Activated CD8-positive, alpha-beta memory T cell treated with anti-CD3 and anti-CD28 coated beads, Interleukin-2, amount 50 U/mL, for 24 hours (primary cell): ENCODE measurements around the gene IPCEF1.

Source experiments
- DNase-seq: peaks from one replicate; pipeline ENCODE4 v3.0.0-alpha.2; 2020; ENCODE audit errors: extremely low read depth

IPCEF1 gene

GRCh38 chr6:154292855-154293519 is 63.6 kb downstream of the IPCEF1 start:
- DNase-seq = no peak

GRCh38 chr6:154292066-154292465 is 64.5 kb downstream of the IPCEF1 start:
- no peak for DNase-seq

GRCh38 chr6:154289818-154290508 is 66.6 kb downstream of the IPCEF1 start:
- no peak for DNase-seq

GRCh38 chr6:154285826-154286225 is 70.8 kb downstream of the IPCEF1 start:
- no peak for DNase-seq

GRCh38 chr6:154284313-154284853 is 72.2 kb downstream of the IPCEF1 start:
- DNase-seq = no peak

- DNase-seq = no peak
Measured at GRCh38 chr6:154280521-154280920, 76.1 kb downstream of the IPCEF1 start.

- no peak for DNase-seq
Measured at GRCh38 chr6:154277629-154278017, 79.0 kb downstream of the IPCEF1 start.

GRCh38 chr6:154276810-154277628 is 79.6 kb downstream of the IPCEF1 start:
- DNase-seq = no peak

GRCh38 chr6:154274168-154274567 is 82.4 kb downstream of the IPCEF1 start:
- DNase-seq = no peak

- no peak for DNase-seq
Measured at GRCh38 chr6:154268486-154268885, 88.1 kb downstream of the IPCEF1 start.

- no peak for DNase-seq
Measured at GRCh38 chr6:154267508-154268106, 89.0 kb downstream of the IPCEF1 start.

GRCh38 chr6:154266560-154267099 is 90.0 kb downstream of the IPCEF1 start:
- no peak for DNase-seq

GRCh38 chr6:154261688-154262397 is 94.8 kb downstream of the IPCEF1 start:
- DNase-seq = no peak

- DNase-seq = no peak
Measured at GRCh38 chr6:154258064-154258757, 98.4 kb downstream of the IPCEF1 start.

GRCh38 chr6:154257067-154257466 is 99.5 kb downstream of the IPCEF1 start:
- no peak for DNase-seq

GRCh38 chr6:154252678-154253077 is 103.9 kb downstream of the IPCEF1 start:
- no peak for DNase-seq

- DNase-seq = no peak
Measured at GRCh38 chr6:154251116-154251515, 105.5 kb downstream of the IPCEF1 start.

- DNase-seq = no peak
Measured at GRCh38 chr6:154249499-154250298, 106.9 kb downstream of the IPCEF1 start.

GRCh38 chr6:154247119-154247861 is 109.3 kb downstream of the IPCEF1 start:
- DNase-seq = no peak
